ENCODE results near the gene PRPS1L1. TPM values are rescaled to one million over a fixed set of nuclear protein-coding genes. Genes with fewer than 3 reads are reported as not detected.

The PRPS1L1 gene
- not detected for total RNA-seq
- polyA plus RNA-seq (2013, experiment 1 of 2), result not detected
- not detected for polyA plus RNA-seq (2013, experiment 2 of 2)
- long read RNA-seq, experiment 1, result 0 reads
- long read RNA-seq, experiment 2, result 0 reads
- long read RNA-seq, experiment 3, result 0 reads
- long read RNA-seq, experiment 4, result 0 reads

- Histone ChIP-seq H3K27ac (ENCODE audit: low read depth, low read length) (no peak within 1 kb of the TSS), H3K4me1 (ENCODE audit: control insufficient read depth, insufficient read depth, low read length) (no peaks in the 10 kb centered on the region), H3K36me3 (ENCODE audit: control insufficient read depth, insufficient read depth, low read length) (no peaks in the 10 kb centered on the region), H3K27me3 (ENCODE audit: control insufficient read depth, insufficient read depth, low read length, poor library complexity, severe bottlenecking) (no peaks in the 10 kb centered on the region), H3K4me3 (ENCODE audit: low read length) (no peak within 1 kb of the TSS), H3K9ac (ENCODE audit: extremely low read depth, low read length, poor library complexity, severe bottlenecking) (no peak within 1 kb of the TSS), H3K9me3 (ENCODE audit: control insufficient read depth, low read length) (no peaks in the 10 kb centered on the region)
- H3K36me3 Mint-ChIP-seq (ENCODE audit: low read depth), result no peaks in the 10 kb centered on the region
- no peak for DNase-seq
- H3K27ac Mint-ChIP-seq, result no peak within 1 kb of the TSS
- no peak for TF ChIP-seq CTCF (conservative IDR thresholded peaks at IDR 0.05)
- no peak within 1 kb of the TSS for H3K4me3 Mint-ChIP-seq
- no peaks in the 10 kb centered on the region for H3K27me3 Mint-ChIP-seq (ENCODE audit: insufficient read depth)
- no peaks in the 10 kb centered on the region for H3K9me3 Mint-ChIP-seq
- 96 to 97% methylated on average over 12 to 17 of the region's 17 CpGs for WGBS, 2 experiments (ENCODE audit: insufficient coverage in 1 of 2, insufficient read length in 1 of 2)
- no peaks in the 10 kb centered on the region for H3K4me1 Mint-ChIP-seq
Observed at GRCh38 chr7:18027628-18028027, at the start of gene PRPS1L1. Gene PRPS1L1 (minus strand): TSS chr7:18027846.

GRCh38 chr7:18076461-18076860 is 48.8 kb upstream of the PRPS1L1 start:
- peaks cover 4% of the 10 kb centered on the region for H3K27me3 Mint-ChIP-seq (ENCODE audit: insufficient read depth)
- Histone ChIP-seq H3K27ac (ENCODE audit: low read depth, low read length) (no peak overlapping the region), H3K9me3 (ENCODE audit: control insufficient read depth, low read length) (peaks cover 6% of the 10 kb centered on the region), H3K4me3 (ENCODE audit: low read length) (no peak overlapping the region), H3K36me3 (ENCODE audit: control insufficient read depth, insufficient read depth, low read length) (no peaks in the 10 kb centered on the region), H3K4me1 (ENCODE audit: control insufficient read depth, insufficient read depth, low read length) (no peaks in the 10 kb centered on the region), H3K27me3 (ENCODE audit: control insufficient read depth, insufficient read depth, low read length, poor library complexity, severe bottlenecking) (no peaks in the 10 kb centered on the region), H3K9ac (ENCODE audit: extremely low read depth, low read length, poor library complexity, severe bottlenecking) (no peak overlapping the region)
- H3K4me3 Mint-ChIP-seq, result no peak overlapping the region
- H3K27ac Mint-ChIP-seq, result no peak overlapping the region
- H3K36me3 Mint-ChIP-seq (ENCODE audit: low read depth), result no peaks in the 10 kb centered on the region
- H3K4me1 Mint-ChIP-seq, result no peaks in the 10 kb centered on the region
- H3K9me3 Mint-ChIP-seq, result peaks cover 2% of the 10 kb centered on the region
- WGBS, 2 experiments (ENCODE audit: insufficient coverage in 1 of 2, insufficient read length in 1 of 2), result 92% methylated on average over 1 of the region's 1 CpG; no CpG with 5 or more reads in 1 of the 2 experiments
- TF ChIP-seq CTCF (conservative IDR thresholded peaks at IDR 0.05), result no peak
- DNase-seq, result no peak

- no peaks in the 10 kb centered on the region for H3K4me1 ChIP-seq (ENCODE audit: control insufficient read depth, insufficient read depth, low read length)
- Mint-ChIP-seq H3K9me3 (no peaks in the 10 kb centered on the region), H3K36me3 (ENCODE audit: low read depth) (no peaks in the 10 kb centered on the region), H3K4me1 (no peaks in the 10 kb centered on the region), H3K27me3 (ENCODE audit: insufficient read depth) (no peaks in the 10 kb centered on the region), H3K4me3 (no peak overlapping the region), H3K27ac (no peak overlapping the region)
- no peaks in the 10 kb centered on the region for H3K27me3 ChIP-seq (ENCODE audit: control insufficient read depth, insufficient read depth, low read length, poor library complexity, severe bottlenecking)
- no peaks in the 10 kb centered on the region for H3K9me3 ChIP-seq (ENCODE audit: control insufficient read depth, low read length)
- no peak overlapping the region for H3K9ac ChIP-seq (ENCODE audit: extremely low read depth, low read length, poor library complexity, severe bottlenecking)
- no peak overlapping the region for H3K4me3 ChIP-seq (ENCODE audit: low read length)
- no peak for DNase-seq
- TF ChIP-seq CTCF (conservative IDR thresholded peaks at IDR 0.05), result no peak
- no peak overlapping the region for H3K27ac ChIP-seq (ENCODE audit: low read depth, low read length)
- H3K36me3 ChIP-seq (ENCODE audit: control insufficient read depth, insufficient read depth, low read length), result no peaks in the 10 kb centered on the region
- WGBS, 2 experiments (ENCODE audit: insufficient coverage in 1 of 2, insufficient read length in 1 of 2), result 89 to 100% methylated on average over 3 of the region's 3 CpGs
Observed at GRCh38 chr7:18068745-18069144, 41.1 kb upstream of the PRPS1L1 start.
